M059J (cell line): ENCODE data around the gene TNFRSF21. TPM values are rescaled to one million over a fixed set of nuclear protein-coding genes. Genes with fewer than 3 reads are reported as not detected.
"Not testable (repeated sequence)": the region's sequence is repeated elsewhere in the genome, so short reads cannot be mapped to it uniquely, and the experiment has no call there.

ENCODE experiments used
- DNase-seq: peaks from one replicate; pipeline ENCODE4 v3.0.0-alpha.2; 2012; ENCODE audit warnings: low read depth
- total RNA-seq: library from RNA; depleted of rRNA; stranded (reverse); fragments of >200 nt; shearing (Covaris generic); gene quantifications from 2 replicates; pipeline ENCODE4 v1.2.3, GENCODE V29; 2014

Gene TNFRSF21
- total RNA-seq, 1 experiment from 2014 or later: 41.3 TPM

- no peak for DNase-seq
Observed at GRCh38 chr6:47252633-47253032, 57.1 kb downstream of the TNFRSF21 start.

GRCh38 chr6:47251396-47251795, 58.3 kb downstream of the TNFRSF21 start:
- DNase-seq: no peak

- no peak for DNase-seq
Observed at GRCh38 chr6:47250302-47250701, 59.4 kb downstream of the TNFRSF21 start.

GRCh38 chr6:47248446-47248845, 61.3 kb downstream of the TNFRSF21 start:
- no peak for DNase-seq

- no peak for DNase-seq
Observed at GRCh38 chr6:47247227-47247797, 62.4 kb downstream of the TNFRSF21 start.

GRCh38 chr6:47246551-47246950, 63.2 kb downstream of the TNFRSF21 start:
- DNase-seq: no peak

- DNase-seq: peak; percentile 17
Observed at GRCh38 chr6:47245745-47246371, 63.8 kb downstream of the TNFRSF21 start.

- peak; percentile 95 for DNase-seq
Observed at GRCh38 chr6:47242483-47243386, 67.0 kb downstream of the TNFRSF21 start.

- DNase-seq: peak; percentile 23
Observed at GRCh38 chr6:47241742-47242482, 67.8 kb downstream of the TNFRSF21 start.

GRCh38 chr6:47240277-47240890, 69.3 kb downstream of the TNFRSF21 start:
- no peak for DNase-seq

- no peak for DNase-seq
Observed at GRCh38 chr6:47239546-47239945, 70.2 kb downstream of the TNFRSF21 start.

- DNase-seq: peak; percentile 27
Observed at GRCh38 chr6:47238456-47238995, 71.2 kb downstream of the TNFRSF21 start.

GRCh38 chr6:47237196-47237595, 72.5 kb downstream of the TNFRSF21 start:
- no peak for DNase-seq

GRCh38 chr6:47235964-47236760, 73.5 kb downstream of the TNFRSF21 start:
- DNase-seq: no peak

- DNase-seq: no peak
Observed at GRCh38 chr6:47235421-47235820, 74.3 kb downstream of the TNFRSF21 start.

GRCh38 chr6:47234266-47234933, 75.3 kb downstream of the TNFRSF21 start:
- no peak for DNase-seq

- DNase-seq: no peak
Observed at GRCh38 chr6:47231151-47231550, 78.6 kb downstream of the TNFRSF21 start.

GRCh38 chr6:47230579-47230978, 79.1 kb downstream of the TNFRSF21 start:
- no peak for DNase-seq

GRCh38 chr6:47229255-47229654, 80.5 kb downstream of the TNFRSF21 start:
- DNase-seq: no peak

GRCh38 chr6:47228093-47228492, 81.6 kb downstream of the TNFRSF21 start:
- not testable (repeated sequence) for DNase-seq
